Right atrium auricular region (tissue), 2 donors: ENCODE data around the gene TNFAIP8L1. TPM values are rescaled to one million over a fixed set of nuclear protein-coding genes. Genes with fewer than 3 reads are reported as not detected.

Experiments used
- DNase-seq: peaks from one replicate; pipeline ENCODE4 v3.0.0-alpha.2; 2019; ENCODE audit warnings: low spot score
- H3K27ac ChIP-seq, 2 donors: fragments of 200-600 bp; sonication (generic); 1 replicate in 1 of 2; 2 replicates in 1 of 2; pipeline ENCODE4 v1.5.1; 2016 to 2019
- H3K27me3 ChIP-seq, 2 donors: fragments of 200-600 bp; sonication (generic); one replicate each; pipeline versions ENCODE4 v1.5.1 to v1.6.0; 2017 to 2019
- H3K36me3 ChIP-seq: fragments of 200-600 bp; sonication (generic); one replicate; pipeline ENCODE4 v1.5.1; 2016
- H3K4me1 ChIP-seq, 2 donors: fragments of 200-600 bp; sonication (generic); one replicate each; pipeline versions ENCODE4 v1.5.1 to v1.6.0; 2017 to 2019
- H3K4me3 ChIP-seq, 2 donors: fragments of 200-600 bp; sonication (generic); 1 replicate in 1 of 2; 2 replicates in 1 of 2; pipeline ENCODE4 v1.5.1; 2017 to 2019; ENCODE audit warnings: mild to moderate bottlenecking in 1 of 2, moderate library complexity in 1 of 2
- H3K9me3 ChIP-seq, 2 donors: fragments of 200-600 bp; sonication (generic); one replicate each; pipeline ENCODE4 v1.5.1; 2019
- total RNA-seq, 2 donors: library from RNA; depleted of rRNA; stranded (reverse); fragments of >200 nt; gene quantifications; one replicate each; pipeline ENCODE4 v1.1.0, GENCODE V29; 2016
- TF ChIP-seq, protein P1 (sequence below), 2 donors: fragments of 200-600 bp; sonication (generic); IDR thresholded peaks; one replicate each; pipeline ENCODE4 v1.5.1; 2019; ENCODE audit warnings: antibody characterized with exemption in 2 of 2

Gene TNFAIP8L1
- total RNA-seq, 2 donors from 2014 or later: 2.6 to 4.2 TPM

DNA sequence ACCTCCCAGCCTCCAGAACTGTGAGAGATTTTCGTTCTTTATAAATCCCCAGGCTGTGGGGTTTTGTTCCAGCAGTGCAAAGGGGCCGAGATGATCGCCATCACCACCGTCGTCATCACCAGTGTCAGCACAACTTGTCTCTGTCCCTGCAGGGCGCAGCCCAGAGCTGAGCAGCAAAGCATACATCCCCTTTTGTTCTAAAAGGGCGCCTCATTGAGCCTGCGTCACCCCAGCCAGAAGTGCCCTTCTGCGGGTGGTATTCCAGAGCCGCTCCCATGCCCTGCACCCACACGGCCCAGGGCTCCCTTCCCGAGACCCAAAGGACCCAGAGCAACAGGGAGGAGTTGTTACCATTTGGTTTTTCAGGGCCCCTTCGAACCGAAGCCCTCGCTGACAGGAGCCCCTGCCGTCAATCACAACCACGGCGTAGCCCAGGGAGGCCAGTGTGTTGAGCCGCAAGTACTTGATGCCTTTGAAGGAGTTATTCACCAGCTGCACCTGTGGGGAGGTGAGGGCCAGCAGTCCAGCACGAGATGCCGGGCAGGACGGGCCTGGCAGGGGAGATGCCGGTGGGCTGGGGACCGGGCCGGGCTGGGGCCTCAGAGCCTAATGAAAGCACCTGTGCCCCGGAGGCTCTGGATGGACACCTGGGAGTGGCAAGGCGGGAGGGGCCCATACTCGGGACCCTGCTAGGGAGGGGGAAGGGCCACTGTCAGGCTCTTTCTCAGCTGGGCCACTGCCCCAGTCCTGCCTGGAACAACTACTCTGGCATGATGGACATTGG lies 45.2 kb downstream of the TNFAIP8L1 start:
- Histone ChIP-seq H3K4me3 (no peak overlapping the region), H3K27ac (no peak overlapping the region), H3K9me3 (no peaks in the 10 kb centered on the region), H3K4me1 (peaks cover 0 to 10% of the 10 kb centered on the region in 2 donors), H3K27me3 (no peaks in the 10 kb centered on the region), H3K36me3 (peaks cover 88% of the 10 kb centered on the region)
- TF ChIP-seq, protein P1, sequence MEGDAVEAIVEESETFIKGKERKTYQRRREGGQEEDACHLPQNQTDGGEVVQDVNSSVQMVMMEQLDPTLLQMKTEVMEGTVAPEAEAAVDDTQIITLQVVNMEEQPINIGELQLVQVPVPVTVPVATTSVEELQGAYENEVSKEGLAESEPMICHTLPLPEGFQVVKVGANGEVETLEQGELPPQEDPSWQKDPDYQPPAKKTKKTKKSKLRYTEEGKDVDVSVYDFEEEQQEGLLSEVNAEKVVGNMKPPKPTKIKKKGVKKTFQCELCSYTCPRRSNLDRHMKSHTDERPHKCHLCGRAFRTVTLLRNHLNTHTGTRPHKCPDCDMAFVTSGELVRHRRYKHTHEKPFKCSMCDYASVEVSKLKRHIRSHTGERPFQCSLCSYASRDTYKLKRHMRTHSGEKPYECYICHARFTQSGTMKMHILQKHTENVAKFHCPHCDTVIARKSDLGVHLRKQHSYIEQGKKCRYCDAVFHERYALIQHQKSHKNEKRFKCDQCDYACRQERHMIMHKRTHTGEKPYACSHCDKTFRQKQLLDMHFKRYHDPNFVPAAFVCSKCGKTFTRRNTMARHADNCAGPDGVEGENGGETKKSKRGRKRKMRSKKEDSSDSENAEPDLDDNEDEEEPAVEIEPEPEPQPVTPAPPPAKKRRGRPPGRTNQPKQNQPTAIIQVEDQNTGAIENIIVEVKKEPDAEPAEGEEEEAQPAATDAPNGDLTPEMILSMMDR (IDR thresholded peaks at IDR 0.05): no peak
- no peak for DNase-seq

DNA sequence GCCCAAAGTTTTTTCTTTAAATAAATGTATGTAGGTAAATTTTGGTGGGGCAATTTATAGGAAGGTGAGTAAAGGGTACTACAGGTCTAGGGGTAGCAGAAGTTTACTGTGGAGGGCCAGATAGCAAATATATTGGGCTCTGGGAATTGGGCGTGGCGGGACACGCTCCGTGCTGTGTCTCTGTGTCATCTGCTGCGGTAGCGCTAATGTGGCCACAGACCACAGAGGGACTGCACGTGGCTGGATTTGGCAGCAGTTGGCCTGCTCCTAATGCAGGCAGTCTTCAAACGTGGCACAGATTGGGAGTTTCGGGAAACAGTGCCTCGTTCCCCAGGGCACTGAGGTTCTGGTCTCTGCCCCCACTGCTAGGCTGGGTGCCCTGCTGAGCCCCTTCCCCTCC lies 47.4 kb downstream of the TNFAIP8L1 start:
- H3K27me3 ChIP-seq: no peaks in the 10 kb centered on the region
- no peak for DNase-seq
- TF ChIP-seq, protein P1 (IDR thresholded peaks at IDR 0.05): no peak
- no peak overlapping the region for H3K4me3 ChIP-seq
- H3K9me3 ChIP-seq: no peaks in the 10 kb centered on the region
- H3K4me1 ChIP-seq: peaks cover 0 to 10% of the 10 kb centered on the region in 2 donors
- H3K36me3 ChIP-seq: peaks cover 86% of the 10 kb centered on the region
- H3K27ac ChIP-seq: no peak overlapping the region

DNA sequence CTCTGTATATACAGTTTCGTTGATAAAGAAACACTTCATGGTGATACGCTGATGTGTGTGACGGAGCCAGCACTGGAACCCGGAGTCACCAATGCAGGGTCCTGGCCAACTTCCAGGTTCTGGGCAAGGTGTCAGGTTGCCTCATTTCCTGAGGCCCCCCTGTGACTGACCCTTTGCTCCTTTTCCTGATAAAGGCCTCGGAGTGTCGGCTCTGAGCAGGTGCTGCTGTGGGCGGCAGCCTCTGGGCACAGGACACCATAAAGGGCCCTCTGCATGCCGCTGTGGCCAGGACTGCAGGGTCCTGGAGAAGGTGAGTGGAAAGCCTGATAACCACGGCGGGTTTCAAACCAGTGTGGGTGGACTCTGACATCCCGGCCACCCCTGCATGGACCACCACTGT lies 48.1 kb downstream of the TNFAIP8L1 start:
- TF ChIP-seq, protein P1 (IDR thresholded peaks at IDR 0.05): no peak
- H3K9me3 ChIP-seq: no peaks in the 10 kb centered on the region
- no peaks in the 10 kb centered on the region for H3K27me3 ChIP-seq
- H3K36me3 ChIP-seq: peaks cover 88% of the 10 kb centered on the region
- H3K27ac ChIP-seq: no peak overlapping the region
- no peak overlapping the region for H3K4me3 ChIP-seq
- peaks cover 0 to 10% of the 10 kb centered on the region in 2 donors for H3K4me1 ChIP-seq
- no peak for DNase-seq

DNA sequence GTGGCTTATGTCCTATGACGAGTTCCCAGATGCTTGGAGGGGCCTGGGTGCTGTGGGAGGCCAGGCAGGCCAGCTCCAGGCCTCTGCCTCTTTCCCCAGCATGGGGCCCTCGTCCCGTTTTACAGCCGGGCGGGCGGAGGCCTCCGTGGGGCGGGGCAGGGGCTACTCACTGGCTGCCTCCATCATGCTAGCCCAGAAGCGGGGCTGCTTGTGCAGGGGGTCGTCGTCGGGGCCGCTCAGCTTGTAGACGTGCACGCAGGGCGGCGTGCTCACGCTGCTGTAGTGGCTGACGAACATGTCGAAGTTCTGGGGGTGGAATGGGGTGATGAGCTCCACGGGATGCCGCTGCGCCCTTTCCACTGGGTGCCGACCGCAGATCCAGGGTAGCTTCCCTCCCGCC lies 49.3 kb downstream of the TNFAIP8L1 start:
- H3K36me3 ChIP-seq: peaks cover 88% of the 10 kb centered on the region
- TF ChIP-seq, protein P1 (IDR thresholded peaks at IDR 0.05): no peak

DNA sequence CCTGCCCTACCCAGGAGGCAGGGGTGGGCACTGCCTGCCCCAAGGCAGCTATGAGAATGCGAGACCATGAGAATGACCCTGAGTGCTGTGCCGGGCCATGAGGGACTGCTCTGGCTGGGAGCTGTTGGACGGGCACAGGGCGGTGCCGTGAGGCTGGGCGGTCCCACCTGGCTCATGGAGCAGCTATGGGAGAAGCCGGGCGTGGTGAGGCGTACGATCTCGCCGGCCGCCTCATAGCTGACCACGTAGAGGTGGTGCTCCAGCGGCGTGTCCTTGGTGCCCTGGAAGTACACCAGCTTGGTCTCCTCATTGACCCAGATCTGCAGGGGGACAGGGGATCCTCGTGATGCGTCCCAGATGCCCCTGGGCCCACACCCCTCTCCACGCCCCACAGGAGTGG lies 50.1 kb downstream of the TNFAIP8L1 start:
- no peak for DNase-seq
- H3K27me3 ChIP-seq: no peaks in the 10 kb centered on the region
- peaks cover 88% of the 10 kb centered on the region for H3K36me3 ChIP-seq
- no peak overlapping the region for H3K27ac ChIP-seq
- H3K4me1 ChIP-seq: peaks cover 0 to 23% of the 10 kb centered on the region in 2 donors
- H3K4me3 ChIP-seq: no peak overlapping the region
- TF ChIP-seq, protein P1 (IDR thresholded peaks at IDR 0.05): no peak
- no peaks in the 10 kb centered on the region for H3K9me3 ChIP-seq

More for the DNA sequence above, 49.3 kb downstream of the TNFAIP8L1 start:
- no peak overlapping the region for H3K4me3 ChIP-seq
- H3K4me1 ChIP-seq: peaks cover 0 to 16% of the 10 kb centered on the region in 2 donors
- no peak overlapping the region for H3K27ac ChIP-seq
- no peaks in the 10 kb centered on the region for H3K27me3 ChIP-seq
- DNase-seq: no peak
- H3K9me3 ChIP-seq: no peaks in the 10 kb centered on the region
